GM18517 (cell line): ENCODE results near the gene GSTT2B.
"Not testable (repeated sequence)": the region's sequence is repeated elsewhere in the genome, so short reads cannot be mapped to it uniquely, and the experiment has no call there.

Experiments used
- ATAC-seq: cut with Tn5 transposase; IDR thresholded peaks from one replicate; pipeline ENCODE4 v1.9.1; 2021; ENCODE audit warnings: mild to moderate bottlenecking, moderate library complexity; ENCODE audit not compliant: unreplicated experiment

GSTT2B gene

GRCh38 chr22:23961084-23961771 is at the start of gene GSTT2B:
Gene GSTT2B, minus strand, starts transcription at chr22:23961195. Its CDS starts 64 bp downstream, at chr22:23961131.
- not testable (repeated sequence) for ATAC-seq

GRCh38 chr22:24010018-24010391 is 49.0 kb upstream of the GSTT2B start:
- ATAC-seq, result no peak

GRCh38 chr22:24009227-24010017 is 48.4 kb upstream of the GSTT2B start:
- ATAC-seq, result no peak

- ATAC-seq, result no peak
These were observed 47.6 kb upstream of the GSTT2B start for GRCh38 chr22:24008381-24009226.

GRCh38 chr22:24008022-24008283 is 47.0 kb upstream of the GSTT2B start:
- ATAC-seq, result no peak

GRCh38 chr22:24007253-24008021 is 46.4 kb upstream of the GSTT2B start:
- no peak for ATAC-seq

- ATAC-seq, result no peak
These were observed 45.9 kb upstream of the GSTT2B start for GRCh38 chr22:24006914-24007214.

GRCh38 chr22:24006207-24006913 is 45.4 kb upstream of the GSTT2B start:
- ATAC-seq, result no peak

- ATAC-seq, result no peak
These were observed 44.2 kb upstream of the GSTT2B start, which contains the start of gene GSTT4 for GRCh38 chr22:24005201-24005600. Gene GSTT4, minus strand, starts transcription at chr22:24005453. Its CDS starts 97 bp downstream, at chr22:24005356.

GRCh38 chr22:24003887-24004286 is 42.9 kb upstream of the GSTT2B start:
- ATAC-seq, result no peak

- ATAC-seq, result no peak
These were observed 41.9 kb upstream of the GSTT2B start for GRCh38 chr22:24002851-24003250.

GRCh38 chr22:24002272-24002671 is 41.3 kb upstream of the GSTT2B start:
- ATAC-seq, result no peak

- no peak for ATAC-seq
These were observed 40.3 kb upstream of the GSTT2B start for GRCh38 chr22:24001314-24001713.

- ATAC-seq, result not testable (repeated sequence)
These were observed 38.8 kb upstream of the GSTT2B start for GRCh38 chr22:23999779-24000178.

GRCh38 chr22:23997092-23997491 is 36.1 kb upstream of the GSTT2B start:
- ATAC-seq, result no peak

- ATAC-seq, result not testable (repeated sequence)
These were observed 32.7 kb upstream of the GSTT2B start for GRCh38 chr22:23993581-23994177.

GRCh38 chr22:23993080-23993479 is 32.1 kb upstream of the GSTT2B start:
- not testable (repeated sequence) for ATAC-seq

GRCh38 chr22:23989583-23990244 is 28.7 kb upstream of the GSTT2B start:
- ATAC-seq, result not testable (repeated sequence)

- not testable (repeated sequence) for ATAC-seq
These were observed 25.7 kb upstream of the GSTT2B start for GRCh38 chr22:23986538-23987178.
